Memory B cell (primary cell): Measurements from ENCODE around the gene AFAP1L2.

ENCODE experiments used
- ATAC-seq: fragments of 150-1000 bp; cut with Tn5 transposase; 2 replicates; pipeline ENCODE4 v1.10.0; 2021; ENCODE audit warnings: low read depth, mild to moderate bottlenecking, moderate library complexity
- DNase-seq, 2 donors: peaks; one replicate each; pipeline ENCODE4 v3.0.0; 2022; ENCODE audit warnings: low spot score in 2 of 2
- H3K27ac Mint-ChIP-seq: one replicate; pipeline ENCODE4 v1.8.0; 2022; ENCODE audit warnings: mild to moderate bottlenecking, moderate library complexity, mixed read lengths
- H3K27me3 Mint-ChIP-seq: one replicate; pipeline ENCODE4 v1.8.0; 2022; ENCODE audit warnings: mixed read lengths
- H3K36me3 Mint-ChIP-seq: one replicate; pipeline ENCODE4 v1.8.0; 2022; ENCODE audit warnings: mild to moderate bottlenecking, mixed read lengths
- H3K4me1 Mint-ChIP-seq: one replicate; pipeline ENCODE4 v1.8.0; 2022; ENCODE audit warnings: mixed read lengths
- H3K4me3 Mint-ChIP-seq: one replicate; pipeline ENCODE4 v1.8.0; 2022; ENCODE audit warnings: mild to moderate bottlenecking, moderate library complexity, mixed read lengths
- H3K9me3 Mint-ChIP-seq: one replicate; pipeline ENCODE4 v1.8.0; 2022; ENCODE audit warnings: mixed read lengths

AFAP1L2 gene

GRCh38 chr10:114288424-114289095 is 115.7 kb downstream of the AFAP1L2 start:
- no peak for ATAC-seq
- Mint-ChIP-seq H3K4me3 (no peak overlapping the region), H3K27me3 (no peaks in the 10 kb centered on the region), H3K9me3 (no peaks in the 10 kb centered on the region), H3K27ac (no peak overlapping the region), H3K36me3 (no peaks in the 10 kb centered on the region), H3K4me1 (no peaks in the 10 kb centered on the region)
- no peak for DNase-seq

- H3K27ac Mint-ChIP-seq = no peak overlapping the region
- no peaks in the 10 kb centered on the region for H3K36me3 Mint-ChIP-seq
- no peaks in the 10 kb centered on the region for H3K9me3 Mint-ChIP-seq
- DNase-seq (no peak), ATAC-seq (no peak)
- H3K4me1 Mint-ChIP-seq = no peaks in the 10 kb centered on the region
- H3K4me3 Mint-ChIP-seq = no peak overlapping the region
- H3K27me3 Mint-ChIP-seq = no peaks in the 10 kb centered on the region
Measured at GRCh38 chr10:114286921-114287320, 117.4 kb downstream of the AFAP1L2 start.

GRCh38 chr10:114285961-114286441 is 118.3 kb downstream of the AFAP1L2 start:
- ATAC-seq (no peak), DNase-seq (no peak)
- Mint-ChIP-seq H3K4me3 (no peak overlapping the region), H3K27ac (no peak overlapping the region), H3K36me3 (no peaks in the 10 kb centered on the region), H3K4me1 (no peaks in the 10 kb centered on the region), H3K9me3 (no peaks in the 10 kb centered on the region), H3K27me3 (no peaks in the 10 kb centered on the region)

- ATAC-seq (no peak), DNase-seq (no peak)
- no peaks in the 10 kb centered on the region for H3K36me3 Mint-ChIP-seq
- no peaks in the 10 kb centered on the region for H3K9me3 Mint-ChIP-seq
- H3K27ac Mint-ChIP-seq = no peak overlapping the region
- H3K27me3 Mint-ChIP-seq = no peaks in the 10 kb centered on the region
- no peak overlapping the region for H3K4me3 Mint-ChIP-seq
- H3K4me1 Mint-ChIP-seq = no peaks in the 10 kb centered on the region
Measured at GRCh38 chr10:114284346-114285071, 119.8 kb downstream of the AFAP1L2 start.

GRCh38 chr10:114283535-114284234 is 120.6 kb downstream of the AFAP1L2 start:
- Mint-ChIP-seq H3K27me3 (no peaks in the 10 kb centered on the region), H3K36me3 (no peaks in the 10 kb centered on the region), H3K27ac (no peak overlapping the region), H3K9me3 (no peaks in the 10 kb centered on the region), H3K4me1 (no peaks in the 10 kb centered on the region), H3K4me3 (no peak overlapping the region)
- DNase-seq (no peak), ATAC-seq (no peak)

- Mint-ChIP-seq H3K27ac (no peak overlapping the region), H3K4me3 (no peak overlapping the region), H3K4me1 (no peaks in the 10 kb centered on the region), H3K36me3 (no peaks in the 10 kb centered on the region), H3K27me3 (no peaks in the 10 kb centered on the region), H3K9me3 (no peaks in the 10 kb centered on the region)
- DNase-seq (no peak), ATAC-seq (no peak)
Measured at GRCh38 chr10:114283091-114283490, 121.2 kb downstream of the AFAP1L2 start.

GRCh38 chr10:114282526-114282925 is 121.8 kb downstream of the AFAP1L2 start:
- H3K9me3 Mint-ChIP-seq = no peaks in the 10 kb centered on the region
- H3K27me3 Mint-ChIP-seq = peaks cover under 1% of the 10 kb centered on the region
- no peak overlapping the region for H3K27ac Mint-ChIP-seq
- ATAC-seq (no peak), DNase-seq (no peak)
- no peak overlapping the region for H3K4me3 Mint-ChIP-seq
- H3K4me1 Mint-ChIP-seq = no peaks in the 10 kb centered on the region
- H3K36me3 Mint-ChIP-seq = no peaks in the 10 kb centered on the region

GRCh38 chr10:114281461-114281860 is 122.8 kb downstream of the AFAP1L2 start:
- DNase-seq (no peak), ATAC-seq (no peak)
- Mint-ChIP-seq H3K36me3 (no peaks in the 10 kb centered on the region), H3K4me1 (no peaks in the 10 kb centered on the region), H3K9me3 (no peaks in the 10 kb centered on the region), H3K27me3 (peaks cover 3% of the 10 kb centered on the region), H3K27ac (no peak overlapping the region), H3K4me3 (no peak overlapping the region)

- H3K27ac Mint-ChIP-seq = no peak overlapping the region
- H3K36me3 Mint-ChIP-seq = no peaks in the 10 kb centered on the region
- no peak overlapping the region for H3K4me3 Mint-ChIP-seq
- no peaks in the 10 kb centered on the region for H3K4me1 Mint-ChIP-seq
- no peaks in the 10 kb centered on the region for H3K9me3 Mint-ChIP-seq
- ATAC-seq (no peak), DNase-seq (no peak)
- H3K27me3 Mint-ChIP-seq = peaks cover 3% of the 10 kb centered on the region
Measured at GRCh38 chr10:114281006-114281405, 123.3 kb downstream of the AFAP1L2 start.

- no peak for ATAC-seq
- Mint-ChIP-seq H3K4me1 (no peaks in the 10 kb centered on the region), H3K27ac (no peak overlapping the region), H3K9me3 (no peaks in the 10 kb centered on the region), H3K27me3 (peaks cover 3% of the 10 kb centered on the region), H3K36me3 (no peaks in the 10 kb centered on the region), H3K4me3 (no peak overlapping the region)
- no peak for DNase-seq
Measured at GRCh38 chr10:114279901-114280644, 124.2 kb downstream of the AFAP1L2 start.

- H3K27ac Mint-ChIP-seq = no peak overlapping the region
- H3K27me3 Mint-ChIP-seq = peaks cover 6% of the 10 kb centered on the region
- DNase-seq (no peak), ATAC-seq (no peak)
- H3K4me3 Mint-ChIP-seq = no peak overlapping the region
- H3K36me3 Mint-ChIP-seq = no peaks in the 10 kb centered on the region
- H3K4me1 Mint-ChIP-seq = no peaks in the 10 kb centered on the region
- no peaks in the 10 kb centered on the region for H3K9me3 Mint-ChIP-seq
Measured at GRCh38 chr10:114279289-114279688, 125.0 kb downstream of the AFAP1L2 start.

- Mint-ChIP-seq H3K27me3 (peaks cover 9% of the 10 kb centered on the region), H3K4me1 (no peaks in the 10 kb centered on the region), H3K9me3 (peaks cover 1% of the 10 kb centered on the region), H3K36me3 (no peaks in the 10 kb centered on the region), H3K27ac (no peak overlapping the region), H3K4me3 (no peak overlapping the region)
- ATAC-seq (no peak), DNase-seq (no peak)
Measured at GRCh38 chr10:114278884-114279191, 125.5 kb downstream of the AFAP1L2 start.

GRCh38 chr10:114278140-114278883 is 126.0 kb downstream of the AFAP1L2 start:
- Mint-ChIP-seq H3K27me3 (peaks cover 11% of the 10 kb centered on the region), H3K9me3 (peaks cover 3% of the 10 kb centered on the region), H3K4me1 (no peaks in the 10 kb centered on the region), H3K4me3 (no peak overlapping the region), H3K36me3 (no peaks in the 10 kb centered on the region), H3K27ac (no peak overlapping the region)
- DNase-seq = no peak
- no peak for ATAC-seq
